Renal pelvis (tissue), 3 donors: ENCODE measurements around the gene SGMS2. TPM values are rescaled to one million over a fixed set of nuclear protein-coding genes. Genes with fewer than 3 reads are reported as not detected.

Source experiments
- polyA plus RNA-seq, 3 donors: library from polyadenylated mRNA; unstranded; fragments of 120-200 nt; gene quantifications; one replicate each; pipeline ENCODE4 v1.2.1, GENCODE V29; 2013; ENCODE audit not compliant: insufficient read length in 3 of 3

The SGMS2 gene
- polyA plus RNA-seq, 3 donors: 10.8 to 15.9 (median 14.2) TPM

Other genes with a start within 250 kb of the SGMS2 start
- gene PAPSS1, start 104.7 kb upstream of the SGMS2 start, polyA plus RNA-seq: 10 to 100 TPM; 68.9 to 85.5 (median 77.5) TPM
- 1 to 10 TPM; 4.5 to 5.1 (median 4.7) TPM for gene CYP2U1, start 106.6 kb downstream of the SGMS2 start, polyA plus RNA-seq
- gene HADH, start 165.0 kb downstream of the SGMS2 start, polyA plus RNA-seq: 10 to 100 TPM; 93.0 to 98.4 (median 95.4) TPM